HG02938 (cell line): ENCODE data around the gene RIMBP2.

Experiments
- ATAC-seq: cut with Tn5 transposase; IDR thresholded peaks from one replicate; pipeline ENCODE4 v1.9.1; 2021; ENCODE audit warnings: mild to moderate bottlenecking, moderate library complexity; ENCODE audit not compliant: unreplicated experiment

The RIMBP2 gene

GRCh38 chr12:130449291-130449690, 266.8 kb downstream of the RIMBP2 start:
- no peak for ATAC-seq

GRCh38 chr12:130448044-130448821, 267.9 kb downstream of the RIMBP2 start:
- no peak for ATAC-seq

- no peak for ATAC-seq
These were observed 268.5 kb downstream of the RIMBP2 start for GRCh38 chr12:130447655-130447965.

- no peak for ATAC-seq
These were observed 269.0 kb downstream of the RIMBP2 start for GRCh38 chr12:130446846-130447654.

- ATAC-seq: no peak
These were observed 271.1 kb downstream of the RIMBP2 start for GRCh38 chr12:130444986-130445385.

GRCh38 chr12:130444061-130444460, 272.0 kb downstream of the RIMBP2 start:
- no peak for ATAC-seq

GRCh38 chr12:130441771-130442760, 274.0 kb downstream of the RIMBP2 start:
- ATAC-seq: no peak

GRCh38 chr12:130440411-130441080, 275.6 kb downstream of the RIMBP2 start:
- ATAC-seq: no peak

GRCh38 chr12:130439250-130439649, 276.8 kb downstream of the RIMBP2 start:
- ATAC-seq: no peak

- no peak for ATAC-seq
These were observed 277.4 kb downstream of the RIMBP2 start for GRCh38 chr12:130438711-130439110.

GRCh38 chr12:130438243-130438620, 277.9 kb downstream of the RIMBP2 start:
- no peak for ATAC-seq

GRCh38 chr12:130437555-130438242, 278.4 kb downstream of the RIMBP2 start:
- no peak for ATAC-seq

- no peak for ATAC-seq
These were observed 279.2 kb downstream of the RIMBP2 start for GRCh38 chr12:130436741-130437501.

- ATAC-seq: no peak
These were observed 280.3 kb downstream of the RIMBP2 start for GRCh38 chr12:130435826-130436225.

GRCh38 chr12:130435331-130435730, 280.8 kb downstream of the RIMBP2 start:
- ATAC-seq: no peak

- ATAC-seq: no peak
These were observed 281.5 kb downstream of the RIMBP2 start for GRCh38 chr12:130434560-130434959.

- ATAC-seq: no peak
These were observed 282.3 kb downstream of the RIMBP2 start for GRCh38 chr12:130433834-130434233.

- ATAC-seq: no peak
These were observed 282.7 kb downstream of the RIMBP2 start for GRCh38 chr12:130433411-130433810.

GRCh38 chr12:130431176-130431575, 284.9 kb downstream of the RIMBP2 start:
- ATAC-seq: no peak
